GM12878 (cell line): ENCODE data around the gene RAET1G. TPM values are rescaled to one million over a fixed set of nuclear protein-coding genes. Genes with fewer than 3 reads are reported as not detected.

Experiments
- ATAC-seq: fragments of 200-7000 bp; cut with Tn5 transposase; 3 replicates; pipeline ENCODE4 v1.9.1; 2020; ENCODE audit warnings: mild to moderate bottlenecking, moderate library complexity
- BruUV-seq: library from RNA; stranded (reverse); fragments of 400-500 nt; replicated peaks from 2 replicates; lab custom pipeline; 2021; lab: Mats Ljungman, UMichigan
- CTCF ChIA-PET: fragments of 300-600 bp; sonication (Branson Sonifier 250); formaldehyde crosslinking; extraction: SDS; loops from one replicate; lab custom pipeline; 2021; ENCODE audit warnings: inconsistent platforms; lab: Yijun Ruan, JAX
- POLR2A ChIA-PET: fragments of 350-600 bp; formaldehyde crosslinking; extraction: SDS; loops from one replicate; lab custom pipeline; 2021; ENCODE audit warnings: inconsistent platforms; lab: Charles Lee
- RAD21 ChIA-PET: fragments of 300-600 bp; sonication (Branson Sonifier 250); formaldehyde crosslinking; loops from one replicate; lab custom pipeline; 2023; ENCODE audit warnings: antibody characterized with exemption; ENCODE audit not compliant: unreplicated experiment; lab: Charles Lee
- SMC1A ChIA-PET: fragments of 300-600 bp; sonication (Branson Sonifier 250); formaldehyde crosslinking; loops from one replicate; lab custom pipeline; 2023; ENCODE audit not compliant: unreplicated experiment, uncharacterized antibody; lab: Charles Lee
- DNase-seq: peaks from one replicate; pipeline ENCODE4 v3.0.0-alpha.2; 2011; ENCODE audit warnings: low read depth, low spot score
- FAIRE-seq: peaks from 3 replicates; lab custom pipeline; 2011; peaks lifted over from hg19 to GRCh38; lab: Jason Lieb, UNC
- H2AFZ ChIP-seq: 2 replicates; pipeline ENCODE4 v1.6.0; 2011; ENCODE audit warnings: low read depth, low read length, control low read depth; ENCODE audit not compliant: control insufficient read depth
- H3K27ac ChIP-seq: 2 replicates; pipeline ENCODE4 v1.5.1; 2011; ENCODE audit warnings: control low read depth; ENCODE audit not compliant: control insufficient read depth, insufficient read depth
- H3K27me3 ChIP-seq, 2 experiments: replicated peaks in 1 of 2; 2 replicates each; pipeline versions ENCODE4 v1.6.0 to v1.6.1; 2011; ENCODE audit warnings: low read length in 1 of 2; ENCODE audit not compliant: control insufficient read depth in 2 of 2, insufficient read depth in 2 of 2
- H3K36me3 ChIP-seq, 2 experiments: 2 replicates each; pipeline ENCODE4 v1.5.1; 2011; ENCODE audit warnings: low read length in 1 of 2; ENCODE audit not compliant: control insufficient read depth in 2 of 2, insufficient read depth in 2 of 2
- H3K4me1 ChIP-seq: 2 replicates; pipeline ENCODE4 v1.6.1; 2011; ENCODE audit warnings: mild to moderate bottlenecking, low read length, moderate library complexity, mixed read lengths; ENCODE audit not compliant: control insufficient read depth, insufficient read depth
- H3K4me2 ChIP-seq: 2 replicates; pipeline ENCODE4 v1.6.0; 2011; ENCODE audit warnings: control low read depth; ENCODE audit not compliant: control insufficient read depth, insufficient read depth
- H3K4me3 ChIP-seq: fragments of 200-600 bp; sonication (generic); 2 replicates; pipeline ENCODE4 v1.5.1; 2016
- H3K79me2 ChIP-seq: 2 replicates; pipeline ENCODE4 v1.6.0; 2011; ENCODE audit warnings: low read length; ENCODE audit not compliant: control insufficient read depth, insufficient read depth
- H3K9ac ChIP-seq: 2 replicates; pipeline ENCODE4 v1.8.0; 2011; ENCODE audit warnings: low read length, control low read depth, mixed read lengths; ENCODE audit not compliant: control insufficient read depth, insufficient read depth
- H3K9me3 ChIP-seq: replicated peaks from 3 replicates; pipeline ENCODE4 v1.5.1; 2011; ENCODE audit warnings: mild to moderate bottlenecking, low read length; ENCODE audit not compliant: control insufficient read depth, insufficient read depth
- H4K20me1 ChIP-seq: 2 replicates; pipeline ENCODE4 v1.6.0; 2011; ENCODE audit not compliant: control insufficient read depth, insufficient read depth
- GATAD2B ChIP-seq: fragments of 450-650 bp; conservative IDR thresholded peaks from 2 replicates; pipeline ENCODE4 v1.6.1; 2017; ENCODE audit warnings: low read depth, mild to moderate bottlenecking, moderate library complexity
- IKZF1 ChIP-seq: fragments of 450-650 bp; conservative IDR thresholded peaks from 2 replicates; pipeline ENCODE4 v1.6.1; 2017; ENCODE audit warnings: antibody characterized with exemption, mild to moderate bottlenecking
- KLF5 ChIP-seq: fragments of 450-650 bp; IDR thresholded peaks from 2 replicates; pipeline ENCODE4 v1.6.1; 2014; ENCODE audit warnings: mild to moderate bottlenecking; ENCODE audit not compliant: partially characterized antibody
- NBN ChIP-seq: fragments of 450-650 bp; IDR thresholded peaks from 2 replicates; pipeline ENCODE4 v1.6.1; 2016
- NKRF ChIP-seq: fragments of 450-650 bp; conservative IDR thresholded peaks from 2 replicates; pipeline ENCODE4 v1.6.1; 2017; ENCODE audit warnings: mild to moderate bottlenecking, moderate library complexity
- PAX8 ChIP-seq: fragments of 450-650 bp; IDR thresholded peaks from 2 replicates; pipeline ENCODE4 v1.6.1; 2017; ENCODE audit warnings: mild to moderate bottlenecking, moderate library complexity
- PBX3 ChIP-seq: IDR thresholded peaks from 2 replicates; pipeline ENCODE4 v1.6.1; 2011; ENCODE audit warnings: mild to moderate bottlenecking, low read depth, low read length, moderate library complexity; ENCODE audit not compliant: insufficient replicate concordance
- PML ChIP-seq: IDR thresholded peaks from 2 replicates; pipeline ENCODE4 v1.6.1; 2012; ENCODE audit warnings: low read length, inconsistent platforms
- RAD21 ChIP-seq: IDR thresholded peaks from 2 replicates; pipeline ENCODE4 v1.6.1; 2011; ENCODE audit warnings: mild to moderate bottlenecking, low read depth, low read length, moderate library complexity; ENCODE audit not compliant: insufficient read depth
- SREBF1 ChIP-seq: IDR thresholded peaks from 2 replicates; pipeline ENCODE4 v1.6.1; 2012; ENCODE audit warnings: mild to moderate bottlenecking, low read length
- SREBF2 ChIP-seq: IDR thresholded peaks from 2 replicates; pipeline ENCODE4 v1.6.1; 2012; ENCODE audit warnings: mild to moderate bottlenecking, low read length
- TAF1 ChIP-seq: IDR thresholded peaks from 2 replicates; pipeline ENCODE4 v1.6.1; 2011; ENCODE audit warnings: mild to moderate bottlenecking, low read depth, low read length, borderline replicate concordance
- WGBS: methylation state at CpG from one replicate; pipeline ENCODE4 v1.1.6; 2016; ENCODE audit warnings: low lambda C conversion rate; ENCODE audit not compliant: insufficient replicate concordance, insufficient coverage; ENCODE audit errors: missing lambda C conversion rate; 5-methylcytosine and 5-hydroxymethylcytosine counted together
- in situ Hi-C: fragments of 300-500 bp; cut with MboI; formaldehyde crosslinking; loops from 9 replicates; pipeline ENCODE4 v1.14.3; 2018; ENCODE audit warnings: mixed read lengths
- intact Hi-C: fragments of 100-400 bp; cut with micrococcal nuclease; formaldehyde crosslinking; loops from one replicate; pipeline ENCODE4 v1.14.2; 2022; ENCODE audit not compliant: unreplicated experiment
- polyA plus RNA-seq, 11 experiments: library from polyadenylated mRNA; depleted of rRNA in 4 of 11; unstranded in 6 of 11; stranded (reverse) in 5 of 11; fragments of >200 nt; fragmentation: Nextera tagmentation in 4 of 11; fragmentation: Illumina TruSeq in 1 of 11; extraction: Ambion mirVana in 4 of 11; extraction: Trizol in 1 of 11; gene quantifications; 1 replicate in 1 of 11; 2 replicates in 10 of 11; pipeline versions ENCODE4 v1.2.1 to v1.2.3, GENCODE V29; 2011 to 2016; ENCODE audit warnings: inconsistent platforms in 2 of 11, missing spikeins in 2 of 11, low read depth in 1 of 11
- total RNA-seq, 4 experiments: library from RNA; depleted of rRNA in 3 of 4; stranded (reverse); fragments of >200 nt in 3 of 4; fragmentation: Illumina TruSeq in 1 of 4; extraction: Trizol in 1 of 4; gene quantifications; 2 replicates each; pipeline versions ENCODE4 v1.2.1 to v1.2.3, GENCODE V29; 2013 to 2021
- TF ChIP-seq, protein P1 (sequence below): IDR thresholded peaks from 2 replicates; pipeline ENCODE4 v1.6.1; 2012; ENCODE audit warnings: low read length, inconsistent platforms

The RAET1G gene
- total and polyA plus RNA-seq, 10 of the 15 experiments (the other 5 are each of a cell fraction or from before 2014, with no cell fraction given) = not detected

DNA sequence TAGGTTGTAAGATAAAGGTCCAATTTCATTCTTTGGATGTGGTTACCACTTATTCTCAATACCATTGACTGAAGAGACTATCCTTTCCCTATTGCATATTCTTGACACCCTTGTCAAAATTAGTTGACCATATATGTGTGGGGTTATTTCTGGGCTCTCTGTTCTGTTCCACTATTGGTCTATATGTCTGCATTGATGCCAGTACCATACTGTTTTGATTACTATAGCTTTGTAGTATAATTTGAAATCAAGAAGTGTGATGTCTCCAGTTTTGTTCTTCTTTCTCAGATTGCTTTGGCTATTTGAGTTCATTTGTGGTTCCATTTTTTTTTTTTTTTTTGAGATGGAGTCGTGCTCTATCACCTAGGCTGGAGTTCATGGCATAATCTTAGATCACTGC lies 50.7 kb downstream of the RAET1G start:
- H2AFZ ChIP-seq = no peak overlapping the region
- H4K20me1 ChIP-seq = no peaks in the 10 kb centered on the region
- in situ Hi-C loops (no loop called here), intact Hi-C loops (no loop called here)
- DNase-seq (no peak), ATAC-seq (no peak), FAIRE-seq (no peak)
- no peaks in the 10 kb centered on the region for H3K79me2 ChIP-seq
- POLR2A ChIA-PET = no interaction called here
- no peak overlapping the region for H3K4me3 ChIP-seq
- CTCF ChIA-PET = interaction anchor here (0.7 kb wide), 1 partner anchor 1100 kb away, joined by 3 read pairs; no protein-coding TSS in a partner anchor
- no peaks in the 10 kb centered on the region; the same call in 2 of the 3 replicates for H3K9me3 ChIP-seq
- no peaks in the 10 kb centered on the region; a peak in 4 of 4 replicates for H3K27me3 ChIP-seq
- BruUV-seq = no TSS peak
- RAD21 ChIA-PET = no interaction called here
- no peak for TF ChIP-seq SREBF1
- TF ChIP-seq KLF5 = no peak
- TF ChIP-seq NBN = no peak
- TF ChIP-seq RAD21 = no peak
- TF ChIP-seq NKRF = no peak
- TF ChIP-seq TAF1 = no peak
- TF ChIP-seq PML = no peak
- TF ChIP-seq SREBF2 = no peak
- no peak for TF ChIP-seq PBX3
- TF ChIP-seq, protein P1, sequence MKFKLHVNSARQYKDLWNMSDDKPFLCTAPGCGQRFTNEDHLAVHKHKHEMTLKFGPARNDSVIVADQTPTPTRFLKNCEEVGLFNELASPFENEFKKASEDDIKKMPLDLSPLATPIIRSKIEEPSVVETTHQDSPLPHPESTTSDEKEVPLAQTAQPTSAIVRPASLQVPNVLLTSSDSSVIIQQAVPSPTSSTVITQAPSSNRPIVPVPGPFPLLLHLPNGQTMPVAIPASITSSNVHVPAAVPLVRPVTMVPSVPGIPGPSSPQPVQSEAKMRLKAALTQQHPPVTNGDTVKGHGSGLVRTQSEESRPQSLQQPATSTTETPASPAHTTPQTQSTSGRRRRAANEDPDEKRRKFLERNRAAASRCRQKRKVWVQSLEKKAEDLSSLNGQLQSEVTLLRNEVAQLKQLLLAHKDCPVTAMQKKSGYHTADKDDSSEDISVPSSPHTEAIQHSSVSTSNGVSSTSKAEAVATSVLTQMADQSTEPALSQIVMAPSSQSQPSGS = no peak
- no peak for TF ChIP-seq PAX8
- no peak for TF ChIP-seq GATAD2B
- TF ChIP-seq IKZF1 = no peak
- no CpG with 5 or more reads among the region's 1 CpG for WGBS
- H3K36me3 ChIP-seq = no peaks in the 10 kb centered on the region
- no peak overlapping the region for H3K4me2 ChIP-seq
- no peak overlapping the region for H3K27ac ChIP-seq
- no peaks in the 10 kb centered on the region for H3K4me1 ChIP-seq
- H3K9ac ChIP-seq = no peak overlapping the region
- SMC1A ChIA-PET = interaction anchor here (0.6 kb wide), 1 partner anchor 973 kb away, joined by 3 read pairs; no protein-coding TSS in a partner anchor
